ENCODE results near the gene SMC4. TPM values are rescaled to one million over a fixed set of nuclear protein-coding genes. Genes with fewer than 3 reads are reported as not detected.
"Not testable (repeated sequence)": the region's sequence is repeated elsewhere in the genome, so short reads cannot be mapped to it uniquely, and the experiment has no call there.

The SMC4 gene
- total RNA-seq, 1 donor from 2014 or later, result 46.8 TPM

- DNase-seq, result no peak
Observed at GRCh38 chr3:160447544-160447943, 48.1 kb downstream of the SMC4 start.

GRCh38 chr3:160448845-160449635, 49.6 kb downstream of the SMC4 start:
- peak; percentile 47 for DNase-seq

GRCh38 chr3:160449636-160450598, 50.5 kb downstream of the SMC4 start, which contains the start of gene TRIM59:
TSS of gene TRIM59 (minus strand) at chr3:160449786. CDS start at chr3:160439183, 10,603 bp downstream.
- peak; percentile 98 for DNase-seq

- no peak for DNase-seq
Observed at GRCh38 chr3:160450846-160451245, 51.4 kb downstream of the SMC4 start.

GRCh38 chr3:160451602-160452001, 52.2 kb downstream of the SMC4 start:
- no peak for DNase-seq

- DNase-seq, result not testable (repeated sequence)
Observed at GRCh38 chr3:160452251-160452650, 52.8 kb downstream of the SMC4 start.

GRCh38 chr3:160454995-160455394, 55.5 kb downstream of the SMC4 start:
- DNase-seq, result no peak

GRCh38 chr3:160455846-160456245, 56.4 kb downstream of the SMC4 start:
- DNase-seq, result no peak

- no peak for DNase-seq
Observed at GRCh38 chr3:160458151-160458550, 58.7 kb downstream of the SMC4 start.

GRCh38 chr3:160459450-160459970, 60.1 kb downstream of the SMC4 start:
- DNase-seq, result no peak

GRCh38 chr3:160460033-160460432, 60.6 kb downstream of the SMC4 start:
- DNase-seq, result no peak

- no peak for DNase-seq
Observed at GRCh38 chr3:160464321-160464720, 64.9 kb downstream of the SMC4 start.

GRCh38 chr3:160464971-160465370, 65.5 kb downstream of the SMC4 start:
- no peak for DNase-seq

- no peak for DNase-seq
Observed at GRCh38 chr3:160470181-160470580, 70.7 kb downstream of the SMC4 start.

- no peak for DNase-seq
Observed at GRCh38 chr3:160471892-160472291, 72.4 kb downstream of the SMC4 start.

GRCh38 chr3:160472344-160472743, 72.9 kb downstream of the SMC4 start:
- no peak for DNase-seq

- no peak for DNase-seq
Observed at GRCh38 chr3:160473221-160473620, 73.8 kb downstream of the SMC4 start.

- no peak for DNase-seq
Observed at GRCh38 chr3:160473978-160474377, 74.5 kb downstream of the SMC4 start.

- DNase-seq, result no peak
Observed at GRCh38 chr3:160474416-160474838, 75.0 kb downstream of the SMC4 start.

- DNase-seq, result no peak
Observed at GRCh38 chr3:160475153-160475552, 75.7 kb downstream of the SMC4 start.

- no peak for DNase-seq
Observed at GRCh38 chr3:160475884-160476283, 76.4 kb downstream of the SMC4 start.

GRCh38 chr3:160477750-160478149, 78.3 kb downstream of the SMC4 start:
- DNase-seq, result no peak

GRCh38 chr3:160478338-160478737, 78.9 kb downstream of the SMC4 start:
- DNase-seq, result no peak
